GM12878 (cell line): ENCODE data around the gene COX6A2. TPM values are rescaled to one million over a fixed set of nuclear protein-coding genes. Genes with fewer than 3 reads are reported as not detected.

Experiments used
- ATAC-seq: fragments of 200-7000 bp; cut with Tn5 transposase; 3 replicates; pipeline ENCODE4 v1.9.1; 2020; ENCODE audit warnings: mild to moderate bottlenecking, moderate library complexity
- BruUV-seq: library from RNA; stranded (reverse); fragments of 400-500 nt; replicated peaks from 2 replicates; lab custom pipeline; 2021; lab: Mats Ljungman, UMichigan
- CTCF ChIA-PET: fragments of 300-600 bp; sonication (Branson Sonifier 250); formaldehyde crosslinking; extraction: SDS; loops from one replicate; lab custom pipeline; 2021; ENCODE audit warnings: inconsistent platforms; lab: Yijun Ruan, JAX
- POLR2A ChIA-PET: fragments of 350-600 bp; formaldehyde crosslinking; extraction: SDS; loops from one replicate; lab custom pipeline; 2021; ENCODE audit warnings: inconsistent platforms; lab: Charles Lee
- RAD21 ChIA-PET: fragments of 300-600 bp; sonication (Branson Sonifier 250); formaldehyde crosslinking; loops from one replicate; lab custom pipeline; 2023; ENCODE audit warnings: antibody characterized with exemption; ENCODE audit not compliant: unreplicated experiment; lab: Charles Lee
- SMC1A ChIA-PET: fragments of 300-600 bp; sonication (Branson Sonifier 250); formaldehyde crosslinking; loops from one replicate; lab custom pipeline; 2023; ENCODE audit not compliant: unreplicated experiment, uncharacterized antibody; lab: Charles Lee
- DNase-seq: peaks from one replicate; pipeline ENCODE4 v3.0.0-alpha.2; 2011; ENCODE audit warnings: low read depth, low spot score
- FAIRE-seq: peaks from 3 replicates; lab custom pipeline; 2011; peaks lifted over from hg19 to GRCh38; lab: Jason Lieb, UNC
- H2AFZ ChIP-seq: 2 replicates; pipeline ENCODE4 v1.6.0; 2011; ENCODE audit warnings: low read depth, low read length, control low read depth; ENCODE audit not compliant: control insufficient read depth
- H3K27ac ChIP-seq: 2 replicates; pipeline ENCODE4 v1.5.1; 2011; ENCODE audit warnings: control low read depth; ENCODE audit not compliant: control insufficient read depth, insufficient read depth
- H3K27me3 ChIP-seq, 2 experiments: replicated peaks in 1 of 2; 2 replicates each; pipeline versions ENCODE4 v1.6.0 to v1.6.1; 2011; ENCODE audit warnings: low read length in 1 of 2; ENCODE audit not compliant: control insufficient read depth in 2 of 2, insufficient read depth in 2 of 2
- H3K36me3 ChIP-seq, 2 experiments: 2 replicates each; pipeline ENCODE4 v1.5.1; 2011; ENCODE audit warnings: low read length in 1 of 2; ENCODE audit not compliant: control insufficient read depth in 2 of 2, insufficient read depth in 2 of 2
- H3K4me1 ChIP-seq: 2 replicates; pipeline ENCODE4 v1.6.1; 2011; ENCODE audit warnings: mild to moderate bottlenecking, low read length, moderate library complexity, mixed read lengths; ENCODE audit not compliant: control insufficient read depth, insufficient read depth
- H3K4me2 ChIP-seq: 2 replicates; pipeline ENCODE4 v1.6.0; 2011; ENCODE audit warnings: control low read depth; ENCODE audit not compliant: control insufficient read depth, insufficient read depth
- H3K4me3 ChIP-seq: fragments of 200-600 bp; sonication (generic); 2 replicates; pipeline ENCODE4 v1.5.1; 2016
- H3K79me2 ChIP-seq: 2 replicates; pipeline ENCODE4 v1.6.0; 2011; ENCODE audit warnings: low read length; ENCODE audit not compliant: control insufficient read depth, insufficient read depth
- H3K9ac ChIP-seq: 2 replicates; pipeline ENCODE4 v1.8.0; 2011; ENCODE audit warnings: low read length, control low read depth, mixed read lengths; ENCODE audit not compliant: control insufficient read depth, insufficient read depth
- H3K9me3 ChIP-seq: replicated peaks from 3 replicates; pipeline ENCODE4 v1.5.1; 2011; ENCODE audit warnings: mild to moderate bottlenecking, low read length; ENCODE audit not compliant: control insufficient read depth, insufficient read depth
- H4K20me1 ChIP-seq: 2 replicates; pipeline ENCODE4 v1.6.0; 2011; ENCODE audit not compliant: control insufficient read depth, insufficient read depth
- BHLHE40 ChIP-seq, 2 experiments: fragments of 450-650 bp in 1 of 2; IDR thresholded peaks; 2 replicates each; pipeline ENCODE4 v1.6.1; 2011 to 2017; ENCODE audit warnings: low read depth in 2 of 2, borderline replicate concordance in 1 of 2, improper control_type of control experiment in 1 of 2, low read length in 1 of 2, mild to moderate bottlenecking in 1 of 2
- E2F8 ChIP-seq: fragments of 450-650 bp; IDR thresholded peaks from 2 replicates; pipeline ENCODE4 v1.6.1; 2018; ENCODE audit warnings: mild to moderate bottlenecking, low read depth, moderate library complexity; ENCODE audit not compliant: partially characterized antibody
- IKZF2 ChIP-seq, 2 experiments: fragments of 450-650 bp; IDR thresholded peaks; 2 replicates each; pipeline ENCODE4 v1.6.1; 2017; ENCODE audit warnings: mild to moderate bottlenecking in 2 of 2, moderate library complexity in 2 of 2
- JUNB ChIP-seq: IDR thresholded peaks from 2 replicates; pipeline ENCODE4 v1.6.1; 2016; ENCODE audit warnings: antibody characterized with exemption, mild to moderate bottlenecking
- MTA2 ChIP-seq: fragments of 450-650 bp; IDR thresholded peaks from 2 replicates; pipeline ENCODE4 v1.6.1; 2016; ENCODE audit warnings: low read depth, mild to moderate bottlenecking, moderate library complexity
- ZNF24 ChIP-seq: fragments of 450-650 bp; IDR thresholded peaks from 2 replicates; pipeline ENCODE4 v1.6.1; 2017; ENCODE audit warnings: antibody characterized with exemption, mild to moderate bottlenecking
- ZNF687 ChIP-seq: fragments of 450-650 bp; IDR thresholded peaks from 2 replicates; pipeline ENCODE4 v1.6.1; 2017; ENCODE audit warnings: mild to moderate bottlenecking, moderate library complexity
- WGBS: methylation state at CpG from one replicate; pipeline ENCODE4 v1.1.6; 2016; ENCODE audit warnings: low lambda C conversion rate; ENCODE audit not compliant: insufficient replicate concordance, insufficient coverage; ENCODE audit errors: missing lambda C conversion rate; 5-methylcytosine and 5-hydroxymethylcytosine counted together
- in situ Hi-C: fragments of 300-500 bp; cut with MboI; formaldehyde crosslinking; loops from 9 replicates; pipeline ENCODE4 v1.14.3; 2018; ENCODE audit warnings: mixed read lengths
- intact Hi-C: fragments of 100-400 bp; cut with micrococcal nuclease; formaldehyde crosslinking; loops from one replicate; pipeline ENCODE4 v1.14.2; 2022; ENCODE audit not compliant: unreplicated experiment
- polyA plus RNA-seq, 11 experiments: library from polyadenylated mRNA; depleted of rRNA in 4 of 11; unstranded in 6 of 11; stranded (reverse) in 5 of 11; fragments of >200 nt; fragmentation: Nextera tagmentation in 4 of 11; fragmentation: Illumina TruSeq in 1 of 11; extraction: Ambion mirVana in 4 of 11; extraction: Trizol in 1 of 11; gene quantifications; 1 replicate in 1 of 11; 2 replicates in 10 of 11; pipeline versions ENCODE4 v1.2.1 to v1.2.3, GENCODE V29; 2011 to 2016; ENCODE audit warnings: inconsistent platforms in 2 of 11, missing spikeins in 2 of 11, low read depth in 1 of 11
- total RNA-seq, 4 experiments: library from RNA; depleted of rRNA in 3 of 4; stranded (reverse); fragments of >200 nt in 3 of 4; fragmentation: Illumina TruSeq in 1 of 4; extraction: Trizol in 1 of 4; gene quantifications; 2 replicates each; pipeline versions ENCODE4 v1.2.1 to v1.2.3, GENCODE V29; 2013 to 2021

COX6A2 gene
- total and polyA plus RNA-seq, 10 of the 15 experiments (the other 5 are each of a cell fraction or from before 2014, with no cell fraction given), result not detected

- in situ Hi-C loops (no loop called here), intact Hi-C loops (no loop called here)
- ATAC-seq (no peak), DNase-seq (no peak), FAIRE-seq (no peak)
- ChIA-PET CTCF (interaction anchor here (0.6 kb wide), 1 partner anchor 30 kb away, joined by 4 read pairs; no protein-coding TSS in a partner anchor), POLR2A (interaction anchor here (0.8 to 1.6 kb wide), 3 partner anchors 10 to 44 kb away, joined by 3 to 4 read pairs (median 3); no protein-coding TSS in a partner anchor), SMC1A (interaction anchor here (0.6 to 3.0 kb wide), 6 partner anchors 9 to 192 kb away, joined by 3 to 8 read pairs (median 3); no protein-coding TSS in a partner anchor), RAD21 (interaction anchor here (0.6 to 1.3 kb wide), 3 partner anchors 12 to 47 kb away, joined by 3 to 5 read pairs (median 3); partner anchors contain the start of gene ZNF843)
- TF ChIP-seq ZNF24 (no peak), JUNB (no peak), BHLHE40 (IDR thresholded peaks at IDR 0.05; ENCODE audit: borderline replicate concordance in 1 of 2, low read depth in 2 of 2, low read length in 1 of 2) (peak in 1 of 2 experiments; percentile 25; a peak in 1 of 4 replicates)
- Histone ChIP-seq H3K36me3 (no peaks in the 10 kb centered on the region), H3K4me2 (no peak overlapping the region), H2AFZ (no peak overlapping the region), H3K79me2 (no peaks in the 10 kb centered on the region), H3K9me3 (peaks cover 3% of the 10 kb centered on the region; the same call in 1 of the 3 replicates), H3K4me3 (no peak overlapping the region), H4K20me1 (no peaks in the 10 kb centered on the region), H3K27me3 (no peaks in the 10 kb centered on the region), H3K4me1 (peaks cover 4% of the 10 kb centered on the region), H3K27ac (no peak overlapping the region), H3K9ac (no peak overlapping the region)
- 48% methylated on average over 6 of the region's 6 CpGs for WGBS
- no TSS peak for BruUV-seq
Measured at GRCh38 chr16:31395647-31396046, 32.5 kb downstream of the COX6A2 start.

DNA sequence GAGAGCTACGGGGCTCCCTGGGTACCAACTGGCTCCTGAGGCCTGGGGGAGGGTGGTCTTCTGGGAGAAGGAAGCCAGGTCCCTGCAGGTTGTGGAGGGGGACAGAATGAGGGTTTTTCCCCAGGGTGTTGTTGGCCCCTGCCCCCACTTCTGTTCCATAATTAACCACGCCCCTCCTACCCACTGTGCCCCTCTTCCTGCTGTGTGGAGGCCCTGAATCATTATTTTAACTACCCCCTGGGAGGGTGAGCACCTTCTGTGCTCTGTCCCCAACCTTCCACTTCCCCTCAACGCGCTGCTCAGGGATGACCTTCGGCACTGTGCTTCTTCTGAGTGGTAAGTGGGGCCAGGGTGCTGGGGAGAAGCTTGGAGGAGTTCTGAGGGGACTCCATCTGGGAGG lies 35.1 kb downstream of the COX6A2 start, which contains the start of gene ITGAD:
ITGAD (plus strand) TSS at position 280 of the 400 bp plus-strand sequence; CDS start at position 306, 26 bp downstream.
- ChIA-PET POLR2A (interaction anchor here (0.6 to 1.4 kb wide), 4 partner anchors 27 to 127 kb away, joined by 3 to 4 read pairs (median 4); partner anchors contain the start of gene COX6A2), SMC1A (interaction anchor here (0.8 to 3.0 kb wide), 2 partner anchors 27 to 38 kb away, joined by 3 to 8 read pairs; no protein-coding TSS in a partner anchor), CTCF (interaction anchor here (0.8 to 1.8 kb wide), 4 partner anchors 10 to 62 kb away, joined by 3 to 12 read pairs (median 4); no protein-coding TSS in a partner anchor), RAD21 (interaction anchor here (0.6 to 0.9 kb wide), 2 partner anchors 396 to 697 kb away, joined by 3 read pairs; no protein-coding TSS in a partner anchor)
- FAIRE-seq (no peak), ATAC-seq (peak; percentile 82), DNase-seq (no peak)
- H3K4me3 ChIP-seq, result no peak within 1 kb of the TSS
- in situ Hi-C loops (no loop called here), intact Hi-C loops (no loop called here)
- BruUV-seq, result no TSS peak
- no peaks in the 10 kb centered on the region for H3K27me3 ChIP-seq
- H3K27ac ChIP-seq, result no peak within 1 kb of the TSS
- no peaks in the 10 kb centered on the region for H3K9me3 ChIP-seq
- TF ChIP-seq E2F8 (no peak), IKZF2 (IDR thresholded peaks at IDR 0.05) (peak in 1 of 2 experiments; percentile 40; a peak in 2 of 4 replicates), ZNF687 (0 out of 2 replicates have a peak, but pooled peaks have one; percentile 36), MTA2 (0 out of 2 replicates have a peak, but pooled peaks have one; percentile 34)
- no peaks in the 10 kb centered on the region for H3K36me3 ChIP-seq
- peaks cover 4% of the 10 kb centered on the region for H3K4me1 ChIP-seq
- H3K9ac ChIP-seq, result no peak within 1 kb of the TSS
- H2AFZ ChIP-seq, result no peak within 1 kb of the TSS
- WGBS, result 2% methylated on average over 4 of the region's 5 CpGs
- peak within 1 kb of the TSS; percentile 13; the same call in 1 of the 2 replicates for H3K4me2 ChIP-seq
- no peaks in the 10 kb centered on the region for H3K79me2 ChIP-seq
- H4K20me1 ChIP-seq, result no peaks in the 10 kb centered on the region
